ENCODE measurements around the gene CHD6.
A peak's percentile ranks its signal among the peaks of the same experiment; 100 is the strongest.

The CHD6 gene

GRCh38 chr20:41577129-41578009, 40.8 kb downstream of the CHD6 start:
- DNase-seq = no peak

- no peak for DNase-seq
These were observed 42.8 kb downstream of the CHD6 start for GRCh38 chr20:41575412-41575811.

- DNase-seq = no peak
These were observed 43.3 kb downstream of the CHD6 start for GRCh38 chr20:41574802-41575389.

GRCh38 chr20:41573955-41574354, 44.2 kb downstream of the CHD6 start:
- DNase-seq = no peak

- DNase-seq = no peak
These were observed 46.1 kb downstream of the CHD6 start for GRCh38 chr20:41572010-41572572.

- DNase-seq = no peak
These were observed 47.2 kb downstream of the CHD6 start for GRCh38 chr20:41571006-41571405.

- no peak for DNase-seq
These were observed 47.6 kb downstream of the CHD6 start for GRCh38 chr20:41570557-41570956.

GRCh38 chr20:41567615-41568014, 50.6 kb downstream of the CHD6 start:
- DNase-seq = no peak

- DNase-seq = no peak
These were observed 51.2 kb downstream of the CHD6 start for GRCh38 chr20:41566896-41567527.

GRCh38 chr20:41563087-41563486, 55.1 kb downstream of the CHD6 start:
- DNase-seq = no peak

- DNase-seq = no peak
These were observed 57.2 kb downstream of the CHD6 start for GRCh38 chr20:41560970-41561369.

GRCh38 chr20:41559658-41560057, 58.5 kb downstream of the CHD6 start:
- no peak for DNase-seq

GRCh38 chr20:41553142-41553879, 64.9 kb downstream of the CHD6 start:
- DNase-seq = no peak

- DNase-seq = no peak
These were observed 65.7 kb downstream of the CHD6 start for GRCh38 chr20:41552295-41553068.

- DNase-seq = no peak
These were observed 67.0 kb downstream of the CHD6 start for GRCh38 chr20:41551011-41551705.

GRCh38 chr20:41547221-41547620, 71.0 kb downstream of the CHD6 start:
- DNase-seq = no peak

- no peak for DNase-seq
These were observed 71.6 kb downstream of the CHD6 start for GRCh38 chr20:41546535-41546934.

GRCh38 chr20:41544472-41544871, 73.7 kb downstream of the CHD6 start:
- no peak for DNase-seq

- peak; percentile 18 for DNase-seq
These were observed 77.3 kb downstream of the CHD6 start for GRCh38 chr20:41540918-41541317.

- DNase-seq = no peak
These were observed 77.7 kb downstream of the CHD6 start for GRCh38 chr20:41540459-41540858.

All from fibroblast of skin of scalp (primary cell).